Myocyte (in vitro differentiated cells): ENCODE measurements around the gene LTBP1. TPM values are rescaled to one million over a fixed set of nuclear protein-coding genes. Genes with fewer than 3 reads are reported as not detected.
"Not testable (repeated sequence)": the region's sequence is repeated elsewhere in the genome, so short reads cannot be mapped to it uniquely, and the experiment has no call there.

Source experiments
- DNase-seq: peaks from one replicate; pipeline ENCODE4 v3.0.0-alpha.2; 2012; ENCODE audit warnings: low read depth
- total RNA-seq: library from RNA; depleted of rRNA; stranded (reverse); fragments of >200 nt; gene quantifications from 2 replicates; pipeline ENCODE4 v1.2.3, GENCODE V29; 2014

LTBP1 gene
- total RNA-seq, 1 donor from 2014 or later, result 26.2 TPM

GRCh38 chr2:32960647-32961403, 14.1 kb downstream of the LTBP1 start:
- DNase-seq, result no peak

- DNase-seq, result peak; percentile 5
Observed at GRCh38 chr2:32962690-32963089, 15.9 kb downstream of the LTBP1 start.

GRCh38 chr2:32963941-32964340, 17.2 kb downstream of the LTBP1 start:
- peak; percentile 13 for DNase-seq

GRCh38 chr2:32965523-32966171, 18.9 kb downstream of the LTBP1 start:
- DNase-seq, result no peak

GRCh38 chr2:32969444-32970162, 22.9 kb downstream of the LTBP1 start:
- no peak for DNase-seq

GRCh38 chr2:32973772-32974171, 27.0 kb downstream of the LTBP1 start:
- not testable (repeated sequence) for DNase-seq

GRCh38 chr2:32976409-32977063, 29.8 kb downstream of the LTBP1 start:
- no peak for DNase-seq

GRCh38 chr2:32977228-32977758, 30.5 kb downstream of the LTBP1 start:
- DNase-seq, result no peak

GRCh38 chr2:32981612-32982011, 34.9 kb downstream of the LTBP1 start:
- no peak for DNase-seq

GRCh38 chr2:32983193-32983924, 36.6 kb downstream of the LTBP1 start:
- not testable (repeated sequence) for DNase-seq

GRCh38 chr2:32986480-32986879, 39.7 kb downstream of the LTBP1 start:
- DNase-seq, result no peak

GRCh38 chr2:32988525-32988924, 41.8 kb downstream of the LTBP1 start:
- no peak for DNase-seq

- DNase-seq, result no peak
Observed at GRCh38 chr2:32990556-32990955, 43.8 kb downstream of the LTBP1 start.

GRCh38 chr2:32991091-32991845, 44.5 kb downstream of the LTBP1 start:
- no peak for DNase-seq

GRCh38 chr2:32993005-32993539, 46.3 kb downstream of the LTBP1 start:
- DNase-seq, result no peak

GRCh38 chr2:32997705-32998104, 51.0 kb downstream of the LTBP1 start:
- no peak for DNase-seq

GRCh38 chr2:33000986-33001385, 54.2 kb downstream of the LTBP1 start:
- no peak for DNase-seq

GRCh38 chr2:33001823-33002222, 55.1 kb downstream of the LTBP1 start:
- DNase-seq, result no peak

- no peak for DNase-seq
Observed at GRCh38 chr2:33002863-33003262, 56.1 kb downstream of the LTBP1 start.

GRCh38 chr2:33005057-33005456, 58.3 kb downstream of the LTBP1 start:
- DNase-seq, result no peak
